ENCODE measurements around the gene TSPEAR.
"Not testable (repeated sequence)": the region's sequence is repeated elsewhere in the genome, so short reads cannot be mapped to it uniquely, and the experiment has no call there.

TSPEAR gene

DNA sequence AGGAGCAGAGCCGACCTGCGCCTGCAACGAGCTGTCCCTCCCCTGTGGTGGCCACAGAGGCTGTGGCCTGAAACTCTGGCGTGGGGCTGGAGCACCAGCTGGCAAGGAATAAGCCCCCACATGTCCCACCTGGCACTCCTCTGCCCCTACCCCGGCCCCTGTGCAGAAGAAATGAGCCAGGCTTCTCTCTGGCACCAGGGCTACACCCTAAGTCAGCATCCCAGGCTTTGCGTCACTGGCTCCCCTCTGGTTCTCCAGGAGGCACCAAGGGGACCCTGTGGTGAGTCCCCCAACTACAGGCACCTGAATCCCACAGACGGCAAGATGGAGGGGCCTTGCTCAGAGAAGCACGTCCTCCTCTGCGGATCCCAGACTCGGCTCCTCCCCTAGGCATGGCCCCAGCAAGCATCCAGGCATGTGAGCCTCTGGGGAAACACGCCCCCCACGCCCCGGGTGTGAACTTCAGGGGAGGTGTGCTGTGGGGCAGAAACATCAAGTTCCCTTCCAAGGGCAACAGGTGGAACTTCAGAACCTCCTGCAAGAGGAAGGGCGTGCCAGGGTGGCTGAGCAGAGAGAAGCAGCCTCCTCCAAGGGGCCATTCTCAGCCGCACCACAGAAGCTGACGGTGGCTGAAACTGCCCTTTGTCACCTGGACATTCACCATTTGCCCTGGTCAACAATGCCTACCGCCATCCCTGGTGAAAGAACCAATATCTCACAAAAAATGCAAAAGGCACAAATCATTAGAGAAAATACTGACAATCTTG lies 108.1 kb downstream of the TSPEAR start:
- no peak for DNase-seq (ENCODE audit: low read depth)

DNA sequence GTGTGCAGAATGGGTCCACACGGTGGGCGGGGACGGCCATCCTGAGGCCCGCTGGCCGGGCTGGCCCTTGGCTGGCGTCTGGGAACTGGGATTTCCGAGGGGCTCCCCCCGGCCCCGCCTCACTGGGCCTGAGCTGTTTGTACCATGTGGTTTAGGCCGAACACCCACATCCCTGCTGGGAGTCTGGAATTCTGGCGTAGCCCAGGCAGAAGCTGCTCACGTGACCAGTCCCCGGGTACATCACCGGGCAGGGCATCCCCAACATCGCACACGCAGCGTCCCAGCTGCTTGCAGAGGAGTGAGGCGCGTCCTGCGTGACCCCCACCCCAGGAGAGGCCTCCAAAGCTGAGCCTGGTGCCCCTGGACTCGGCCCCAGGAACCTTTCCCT lies 108.9 kb downstream of the TSPEAR start:
- DNase-seq (ENCODE audit: low read depth), result no peak

DNA sequence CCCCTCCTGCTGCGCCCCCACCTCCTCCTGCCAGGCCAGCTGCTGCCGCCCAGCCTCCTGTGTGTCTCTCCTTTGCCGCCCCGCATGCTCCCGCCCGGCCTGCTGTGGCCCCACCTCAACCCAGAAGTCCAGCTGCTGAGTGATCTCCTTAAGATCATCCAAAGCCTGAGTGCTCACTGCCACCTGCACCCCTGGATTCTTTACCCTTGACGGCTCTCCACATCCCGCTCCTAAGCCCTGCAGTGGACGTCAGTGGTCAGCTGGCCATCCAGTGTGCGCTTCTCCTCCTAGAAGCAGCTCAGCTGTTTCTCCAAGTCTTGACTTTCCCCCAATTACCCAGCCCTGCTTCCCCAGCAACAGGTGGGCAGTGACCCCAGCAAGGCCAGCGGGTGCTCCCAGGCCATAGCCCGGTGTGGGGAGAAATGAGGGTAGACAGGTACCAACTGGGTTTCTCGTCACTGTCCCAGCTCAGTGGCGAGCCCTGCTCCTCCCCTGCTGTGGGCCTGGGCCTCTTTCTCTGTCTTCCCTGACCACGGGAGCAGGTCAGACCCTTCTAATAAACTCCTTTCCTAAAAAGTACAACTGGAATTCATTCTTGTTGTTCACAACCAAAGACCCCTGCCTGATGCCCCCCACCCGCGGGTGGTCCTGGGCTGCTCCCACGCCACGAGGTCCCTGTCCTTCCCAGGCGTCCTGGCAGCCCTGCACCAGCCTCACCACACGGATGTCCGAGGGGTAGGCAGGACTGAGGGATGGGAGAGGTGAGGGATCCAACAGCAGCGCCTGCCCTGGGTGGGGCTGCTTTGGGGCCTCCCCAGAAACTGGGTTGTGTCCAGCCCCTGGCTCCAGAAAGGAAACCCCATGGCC lies 109.5 kb downstream of the TSPEAR start:
- DNase-seq (ENCODE audit: low read depth), result no peak

DNA sequence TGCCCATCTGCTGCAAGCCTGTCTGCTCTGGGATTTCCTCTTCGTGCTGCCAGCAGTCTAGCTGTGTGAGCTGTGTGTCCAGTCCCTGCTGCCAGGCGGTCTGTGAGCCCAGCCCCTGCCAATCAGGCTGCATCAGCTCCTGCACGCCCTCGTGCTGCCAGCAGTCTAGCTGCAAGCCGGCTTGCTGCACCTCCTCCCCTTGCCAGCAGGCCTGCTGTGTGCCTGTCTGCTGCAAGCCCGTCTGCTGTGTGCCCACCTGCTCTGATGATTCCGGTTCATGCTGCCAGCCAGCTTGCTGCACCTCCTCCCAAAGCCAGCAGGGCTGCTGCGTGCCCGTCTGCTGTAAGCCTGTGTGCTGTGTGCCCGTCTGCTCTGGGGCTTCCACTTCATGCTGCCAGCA lies 110.3 kb downstream of the TSPEAR start:
- not testable (repeated sequence) for DNase-seq (ENCODE audit: low read depth)

DNA sequence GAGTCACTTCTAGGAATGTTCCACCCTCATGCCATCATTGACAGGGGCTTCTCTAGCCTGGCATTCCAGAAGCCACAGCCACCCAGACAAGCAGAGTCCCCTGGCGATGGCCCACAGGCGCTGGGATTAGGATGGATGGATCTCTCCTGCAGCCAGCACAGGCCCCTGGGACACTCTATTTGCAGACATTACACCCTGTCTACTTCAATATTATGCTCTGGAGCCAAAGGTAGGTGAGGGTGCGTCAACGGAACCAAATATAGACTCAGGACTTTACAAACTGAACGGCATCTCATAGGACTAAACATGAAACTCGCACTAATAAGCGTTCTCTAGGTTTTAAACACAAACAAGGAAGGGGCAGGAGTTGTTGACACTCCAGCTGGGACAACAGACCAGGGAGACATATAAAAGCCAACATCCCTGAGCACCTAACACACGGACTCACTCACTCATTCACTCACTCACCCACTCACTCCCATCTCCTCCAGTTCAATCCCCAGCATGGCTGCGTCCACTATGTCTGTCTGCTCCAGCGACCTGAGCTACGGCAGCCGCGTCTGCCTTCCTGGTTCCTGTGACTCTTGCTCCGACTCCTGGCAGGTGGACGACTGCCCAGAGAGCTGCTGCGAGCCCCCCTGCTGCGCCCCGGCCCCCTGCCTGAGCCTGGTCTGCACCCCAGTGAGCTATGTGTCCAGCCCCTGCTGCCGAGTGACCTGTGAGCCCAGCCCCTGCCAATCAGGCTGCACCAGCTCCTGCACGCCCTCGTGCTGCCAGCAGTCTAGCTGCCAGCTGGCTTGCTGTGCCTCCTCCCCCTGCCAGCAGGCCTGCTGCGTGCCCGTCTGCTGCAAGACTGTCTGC lies 111.0 kb downstream of the TSPEAR start, which contains the start of gene KRTAP10-7:
TSS of gene KRTAP10-7 (plus strand) at position 480 of the 861 bp plus-strand sequence. CDS start at position 505, 25 bp downstream.
- not testable (repeated sequence) for DNase-seq (ENCODE audit: low read depth)

DNA sequence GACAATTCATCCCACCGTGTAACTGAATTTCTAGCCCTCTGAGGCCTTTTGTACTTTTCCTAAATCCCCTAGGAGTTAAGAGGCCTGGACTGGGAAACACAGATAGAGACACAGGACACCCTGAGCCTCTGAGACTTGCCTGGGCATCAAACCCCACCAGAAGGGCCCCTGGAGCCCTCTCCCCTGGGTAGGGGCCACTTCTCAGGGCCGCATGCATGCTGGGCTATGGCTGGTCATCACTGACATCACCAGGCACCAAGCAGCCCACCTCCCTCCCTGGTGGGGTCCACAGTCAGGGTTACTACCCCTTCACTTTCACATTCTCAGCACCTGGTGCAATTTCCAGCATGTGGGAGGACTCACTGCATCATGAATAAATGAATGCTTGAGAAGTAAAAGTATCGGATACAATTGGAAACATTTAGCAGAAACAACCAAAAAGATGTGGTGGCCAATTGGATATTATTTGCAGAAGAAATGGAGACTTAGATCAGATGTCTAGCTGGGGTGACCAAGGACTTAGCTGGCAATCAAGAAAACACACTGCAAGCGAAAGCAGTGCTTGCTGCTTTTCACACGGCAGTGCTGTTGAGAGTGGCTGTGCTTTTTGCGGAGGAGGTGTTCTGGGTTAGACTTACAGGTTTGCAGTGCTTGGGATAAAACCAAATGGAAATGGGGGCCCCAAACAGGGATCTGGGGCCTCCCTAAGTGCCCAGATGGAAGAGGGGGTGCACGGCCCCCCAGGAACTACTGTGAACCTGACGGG lies 111.9 kb downstream of the TSPEAR start:
- no peak for DNase-seq (ENCODE audit: low read depth)

DNA sequence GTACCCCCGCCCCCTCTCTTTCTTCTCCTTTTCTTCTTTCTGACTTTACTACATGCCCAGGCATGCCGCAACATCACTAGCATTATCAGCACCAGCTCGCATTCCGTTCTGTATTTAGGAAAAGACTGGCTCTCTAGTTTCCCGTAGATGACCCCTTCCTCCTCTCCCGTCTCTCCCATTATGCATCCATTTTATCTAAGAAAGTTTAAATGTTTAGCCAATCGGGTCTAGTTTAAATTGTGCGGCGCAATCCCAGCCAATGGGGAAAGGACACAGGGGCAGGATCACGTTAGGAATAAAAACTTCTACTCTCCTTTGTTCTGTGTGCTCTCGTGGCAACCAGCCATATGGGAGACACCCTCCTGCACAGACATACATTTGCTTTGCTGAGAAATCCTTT lies 113.3 kb downstream of the TSPEAR start:
- no peak for DNase-seq (ENCODE audit: low read depth)

DNA sequence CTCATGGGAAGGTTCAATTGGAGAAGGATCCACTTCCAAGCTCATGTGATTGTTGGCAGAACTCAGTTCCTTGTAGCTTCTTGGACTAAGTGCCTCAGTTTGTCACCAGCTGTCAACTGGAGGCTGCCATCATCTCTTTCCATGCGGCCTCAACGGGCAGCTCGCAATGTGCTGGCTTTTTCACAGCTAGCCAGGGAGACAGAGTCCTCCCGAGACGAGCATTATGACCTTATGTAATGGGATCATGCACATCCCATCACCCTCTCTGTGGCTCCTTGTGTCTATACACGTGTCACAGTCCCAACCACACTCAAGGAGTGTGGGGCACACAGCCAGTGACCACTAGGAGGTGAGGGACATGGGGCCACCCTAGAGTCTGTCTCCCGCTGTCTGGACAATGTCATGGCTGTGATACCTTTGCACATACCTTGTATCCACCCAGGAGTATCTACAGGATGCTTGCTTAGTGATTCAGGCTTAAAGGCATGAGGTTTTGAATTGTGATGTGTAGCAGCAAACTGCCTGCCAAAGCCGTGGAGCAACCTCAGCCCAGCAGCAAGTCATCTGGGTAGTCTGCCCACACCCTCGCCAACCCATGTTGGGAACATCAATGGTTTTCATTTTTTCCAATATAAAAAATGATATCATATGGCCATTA lies 115.2 kb downstream of the TSPEAR start:
- no peak for DNase-seq (ENCODE audit: low read depth)

DNA sequence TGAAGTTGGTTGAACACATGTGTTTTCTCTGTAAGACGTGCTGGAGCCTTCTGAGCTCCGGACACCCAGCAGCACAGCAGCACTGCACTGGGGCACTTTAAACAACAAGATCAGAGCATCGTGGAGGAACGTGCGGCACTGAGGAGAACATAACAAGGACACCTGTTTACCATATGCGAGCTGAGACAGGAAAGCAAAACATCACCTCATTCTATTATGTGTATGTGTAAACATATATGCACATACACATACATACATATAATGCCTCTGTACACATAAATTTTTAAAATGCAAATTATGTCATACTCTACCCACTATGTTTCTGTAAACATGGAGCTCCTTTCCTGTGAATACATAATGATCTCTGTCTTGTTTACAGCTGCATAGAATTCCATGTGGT lies 115.8 kb downstream of the TSPEAR start:
- DNase-seq (ENCODE audit: low read depth), result no peak

DNA sequence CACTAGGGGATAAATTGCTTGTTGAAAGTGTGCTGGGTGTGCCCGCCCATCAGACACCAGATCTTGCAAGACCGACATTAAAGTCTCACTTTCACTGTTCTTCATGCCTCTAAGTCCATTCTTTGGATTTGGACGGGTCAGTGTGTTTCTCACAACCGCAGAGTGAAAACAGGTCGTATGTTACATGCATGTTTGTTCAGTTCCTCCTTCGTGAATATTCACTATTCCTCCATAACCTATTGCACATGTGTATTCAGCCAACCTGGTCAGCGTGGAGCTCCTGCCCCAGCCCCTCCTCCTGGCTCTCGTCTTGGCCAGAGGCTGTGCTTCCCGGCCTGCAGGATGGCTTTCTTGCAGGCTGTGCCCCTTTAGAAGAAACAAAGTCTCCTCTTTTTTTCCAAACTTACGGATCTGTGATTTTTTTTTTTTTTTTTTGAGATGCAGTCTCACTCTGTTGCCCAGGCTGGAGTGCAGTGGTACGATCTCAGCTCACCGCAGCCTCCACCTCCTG lies 116.9 kb downstream of the TSPEAR start:
- no peak for DNase-seq (ENCODE audit: low read depth)

DNA sequence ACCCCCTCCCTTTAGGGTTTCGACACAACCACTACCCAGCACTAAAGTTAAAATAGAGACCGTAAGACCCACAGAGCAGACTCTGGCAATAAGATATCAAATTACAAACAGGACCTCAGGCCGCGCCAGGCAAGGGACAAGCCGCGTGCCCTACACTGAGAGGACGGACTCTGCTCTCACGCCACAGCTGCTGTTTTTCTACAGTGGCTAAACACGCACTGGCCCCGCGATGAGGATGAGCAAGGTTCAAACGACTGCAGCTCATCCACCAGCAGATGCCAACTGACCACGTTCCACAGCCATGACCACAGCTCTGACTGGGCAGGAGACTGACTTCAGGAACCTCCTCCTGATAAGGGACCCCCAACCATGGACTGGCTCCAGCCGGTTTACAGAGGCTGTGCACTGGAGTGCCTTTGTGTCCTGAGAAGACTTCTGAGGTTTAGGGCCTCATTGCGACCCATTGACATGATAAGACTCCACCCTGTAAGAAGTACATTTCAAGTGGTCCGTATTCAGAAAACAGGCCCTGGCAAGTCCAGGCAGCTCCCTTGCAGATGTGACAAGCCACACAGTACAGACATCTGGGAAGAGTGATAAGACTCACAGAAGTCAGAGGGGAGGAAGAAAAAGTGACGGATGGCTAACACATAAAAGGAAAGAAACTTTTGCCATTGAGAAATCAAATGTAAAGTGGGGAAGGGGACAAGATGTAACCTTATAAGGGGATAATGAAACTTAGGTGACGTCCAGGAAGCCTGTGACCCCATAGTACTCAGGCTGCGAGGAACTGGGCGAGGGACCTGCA lies 117.6 kb downstream of the TSPEAR start:
- DNase-seq (ENCODE audit: low read depth), result no peak

DNA sequence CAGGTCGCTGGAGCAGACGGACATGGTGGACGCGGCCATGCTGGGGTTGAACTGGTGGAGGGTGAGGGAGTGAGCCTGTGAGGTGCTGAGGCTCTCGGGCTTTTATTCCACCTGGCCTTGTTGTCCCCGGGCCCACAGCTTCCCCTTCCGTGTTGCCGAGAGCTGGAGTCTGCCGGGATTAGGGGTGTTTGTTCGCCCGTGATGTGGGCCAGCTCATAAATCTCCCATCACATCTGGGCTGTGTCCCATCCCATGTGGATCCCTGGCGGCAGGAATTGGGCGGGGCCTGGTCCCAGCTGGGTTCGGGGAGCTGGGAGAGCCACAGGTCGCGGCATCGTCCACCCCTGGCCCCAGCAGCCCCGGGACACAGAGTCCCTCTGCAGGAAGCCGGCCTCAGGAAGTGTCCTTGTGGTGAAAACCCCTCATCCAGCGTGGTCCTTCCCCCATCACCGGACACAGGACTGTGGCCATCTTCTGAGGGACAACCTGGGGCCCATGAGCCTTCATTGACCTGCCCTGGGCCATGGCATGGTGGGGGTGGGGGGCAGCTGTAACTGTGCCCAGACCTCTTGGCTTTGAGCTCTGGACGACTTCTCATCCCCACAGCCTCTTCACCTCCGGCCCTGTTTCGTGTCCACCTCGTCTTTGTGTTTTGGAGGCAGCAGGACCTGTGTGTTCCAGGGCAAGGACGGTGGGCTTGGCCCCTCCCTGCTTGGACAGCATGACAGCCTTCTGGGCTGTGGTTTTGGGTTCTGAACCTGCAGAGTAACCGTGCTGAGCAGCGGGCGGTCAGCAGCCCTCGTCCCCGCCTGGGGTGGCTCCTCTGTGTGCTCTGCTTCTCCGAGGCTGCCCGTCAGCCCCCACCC lies 118.7 kb downstream of the TSPEAR start, which contains the start of gene KRTAP10-6:
TSS of gene KRTAP10-6 (minus strand) at position 60 of the 866 bp plus-strand sequence. CDS start at position 39, 21 bp downstream.
- no peak for DNase-seq (ENCODE audit: low read depth)

DNA sequence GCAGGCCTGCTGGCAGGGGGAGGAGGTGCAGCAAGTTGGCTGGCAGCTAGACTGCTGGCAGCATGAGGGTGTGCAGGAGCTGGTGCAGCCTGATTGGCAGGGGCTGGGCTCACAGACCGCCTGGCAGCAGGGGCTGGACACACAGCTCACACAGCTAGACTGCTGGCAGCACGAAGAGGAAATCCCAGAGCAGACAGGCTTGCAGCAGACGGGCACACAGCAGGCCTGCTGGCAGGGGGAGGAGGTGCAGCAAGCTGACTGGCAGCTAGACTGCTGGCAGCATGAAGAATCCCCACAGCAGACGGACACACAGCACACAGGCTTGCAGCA lies 119.6 kb downstream of the TSPEAR start:
- DNase-seq (ENCODE audit: low read depth), result not testable (repeated sequence)

DNA sequence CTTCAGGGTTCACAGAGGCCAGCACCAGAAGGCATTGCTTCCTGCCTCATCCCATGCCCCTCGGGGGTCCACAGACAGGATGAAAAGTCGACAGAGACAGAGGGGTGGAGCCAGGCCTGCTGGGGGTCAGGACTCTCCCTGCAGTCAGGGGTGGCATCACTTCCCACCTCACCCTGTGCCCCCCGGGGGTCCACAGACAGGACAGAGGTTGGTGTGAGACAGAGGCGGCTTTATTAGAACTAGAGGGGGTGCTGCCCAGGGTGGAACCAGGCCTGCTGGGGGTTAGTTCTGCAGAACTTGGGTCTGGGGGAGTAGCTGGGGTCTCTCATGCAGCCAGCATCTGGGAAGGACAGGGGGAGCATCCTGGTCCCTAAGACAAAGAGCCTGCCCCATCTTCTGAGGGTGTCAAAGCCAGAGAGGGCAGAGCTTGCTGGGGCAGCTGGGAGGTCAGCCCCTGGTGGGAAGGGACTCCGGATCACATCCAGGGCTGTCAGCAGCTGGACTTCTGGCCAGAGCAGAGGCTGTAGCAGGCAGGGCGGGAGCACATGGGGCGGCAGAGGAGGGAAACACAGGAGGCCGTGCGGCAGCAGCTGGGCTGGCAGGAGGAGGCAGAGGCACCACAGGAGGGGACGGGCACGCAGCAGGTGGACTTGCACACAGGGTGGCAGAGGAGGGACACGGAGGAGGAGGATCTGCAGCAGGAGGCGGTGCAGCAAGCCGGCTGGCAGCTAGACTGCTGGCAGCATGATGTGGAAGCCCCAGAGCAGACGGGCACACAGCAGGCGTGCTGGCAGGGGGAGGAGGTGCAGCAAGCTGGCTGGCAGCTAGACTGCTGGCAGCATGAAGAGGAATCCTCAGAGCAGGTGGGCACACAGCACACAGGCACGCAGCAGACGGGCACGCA lies 120.2 kb downstream of the TSPEAR start:
- DNase-seq (ENCODE audit: low read depth), result not testable (repeated sequence)

DNA sequence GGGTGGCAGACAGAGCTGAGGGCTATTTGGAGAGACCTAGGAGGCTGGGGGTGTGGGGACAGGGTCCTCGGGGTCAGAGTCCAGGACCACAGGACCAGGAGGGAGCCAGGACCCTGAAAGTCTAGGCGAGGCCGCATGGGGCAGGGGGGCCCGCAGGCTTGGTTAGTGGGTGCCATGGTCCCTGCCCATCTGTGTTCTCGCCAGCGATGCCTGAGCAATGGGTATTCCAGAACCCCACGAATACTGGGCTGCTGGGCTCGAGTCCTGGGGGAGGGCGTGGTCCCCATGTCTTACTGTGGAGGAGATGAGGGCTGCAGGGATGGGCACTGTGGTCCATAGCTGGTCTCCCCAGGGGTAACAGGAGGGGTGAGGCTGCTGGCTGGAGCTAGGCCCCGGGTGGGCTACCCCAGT lies 121.1 kb downstream of the TSPEAR start:
- no peak for DNase-seq (ENCODE audit: low read depth)

DNA sequence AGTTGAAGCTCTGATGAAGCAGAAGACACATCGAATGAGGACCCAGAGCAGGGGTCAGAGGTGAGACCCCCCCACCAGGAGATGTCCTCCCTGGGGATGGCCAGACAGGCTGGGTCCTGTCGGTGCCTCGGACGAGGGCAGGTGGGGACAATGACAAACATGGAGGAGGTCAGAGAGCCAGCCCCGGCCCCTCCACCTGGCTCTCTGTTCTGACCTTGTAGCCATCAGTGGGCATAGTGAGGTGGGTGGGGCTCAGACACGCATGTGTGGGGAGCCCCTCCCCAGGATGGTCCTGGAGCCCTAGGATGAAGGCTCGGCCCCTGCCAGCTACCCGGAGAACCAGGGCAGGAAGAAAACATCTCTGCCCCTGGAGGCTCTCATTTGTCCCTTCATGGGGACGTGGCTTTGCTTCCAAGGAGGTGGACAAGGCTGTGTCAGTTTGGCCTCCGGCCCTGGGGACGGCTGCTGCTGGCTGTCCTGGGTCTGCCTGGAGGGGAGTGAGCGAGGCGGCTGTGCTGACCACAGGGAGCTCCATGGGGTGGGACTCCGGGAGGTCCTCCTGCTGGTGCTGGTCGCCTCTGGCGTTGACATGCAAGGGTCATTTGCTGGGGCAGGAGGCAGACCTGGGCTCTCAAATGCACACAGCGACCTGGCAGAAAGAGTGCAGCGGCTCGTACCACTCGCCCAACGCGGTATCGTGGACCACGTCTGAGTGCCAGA lies 121.6 kb downstream of the TSPEAR start:
- DNase-seq (ENCODE audit: low read depth), result no peak

DNA sequence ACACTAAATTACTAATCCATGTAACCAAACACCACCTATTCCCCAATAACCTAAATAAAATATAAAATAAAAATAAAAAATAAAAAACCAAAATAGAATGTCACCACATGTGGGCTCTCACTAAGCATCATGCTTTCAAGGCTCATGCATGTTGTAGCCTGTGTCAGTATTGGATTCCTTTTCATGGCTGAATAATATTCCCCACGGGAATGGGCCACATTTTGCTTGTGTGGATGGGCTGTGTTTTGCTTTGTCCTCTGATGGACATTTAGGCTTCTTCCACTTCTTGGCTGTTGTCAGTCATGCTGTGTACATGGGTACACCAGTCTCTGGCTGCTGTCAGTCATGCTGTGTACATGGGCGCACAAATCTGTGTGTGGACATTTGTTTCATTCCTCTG lies 122.3 kb downstream of the TSPEAR start:
- DNase-seq (ENCODE audit: low read depth), result no peak
